Parathyroid adenoma (tissue), 2 donors: Measurements from ENCODE around the gene LCE6A.

Experiments
- H2AFZ ChIP-seq: fragments of 300-600 bp; sonication (generic); one replicate; pipeline ENCODE4 v1.7.0; 2017; ENCODE audit warnings: antibody characterized with exemption, mild to moderate bottlenecking
- H3K27ac ChIP-seq: fragments of 300-600 bp; sonication (generic); one replicate; pipeline ENCODE4 v1.7.0; 2017
- H3K27me3 ChIP-seq: fragments of 300-600 bp; sonication (generic); one replicate; pipeline ENCODE4 v1.7.0; 2017; ENCODE audit warnings: low read length; ENCODE audit not compliant: control insufficient read depth, insufficient read depth
- H3K36me3 ChIP-seq: fragments of 300-600 bp; sonication (generic); one replicate; pipeline ENCODE4 v1.7.0; 2017; ENCODE audit warnings: low read length; ENCODE audit not compliant: control insufficient read depth, insufficient read depth
- H3K4me1 ChIP-seq: fragments of 300-600 bp; sonication (generic); one replicate; pipeline ENCODE4 v1.7.0; 2017; ENCODE audit warnings: control low read depth
- H3K4me2 ChIP-seq: fragments of 300-600 bp; sonication (generic); one replicate; pipeline ENCODE4 v1.7.0; 2017; ENCODE audit warnings: low read length
- H3K4me3 ChIP-seq: fragments of 300-600 bp; sonication (generic); one replicate; pipeline ENCODE4 v1.7.0; 2017; ENCODE audit warnings: low read depth, low read length
- H3K79me2 ChIP-seq: fragments of 300-600 bp; sonication (generic); one replicate; pipeline ENCODE4 v1.7.0; 2017; ENCODE audit warnings: control low read depth
- H3K9ac ChIP-seq: fragments of 300-600 bp; sonication (generic); one replicate; pipeline ENCODE4 v1.7.0; 2017; ENCODE audit warnings: mild to moderate bottlenecking
- H3K9me3 ChIP-seq: fragments of 300-600 bp; sonication (generic); one replicate; pipeline ENCODE4 v1.7.0; 2017; ENCODE audit warnings: low read length; ENCODE audit not compliant: control insufficient read depth
- CTCF ChIP-seq: fragments of 300-600 bp; sonication (generic); IDR thresholded peaks from one replicate; pipeline ENCODE4 v1.7.0; 2017; ENCODE audit warnings: antibody characterized with exemption, mild to moderate bottlenecking
- donor health status: primary hyperparathyroidism.

Gene LCE6A

GRCh38 chr1:152842556-152842955 is at the start of gene LCE6A:
LCE6A (plus strand) TSS chr1:152842856; CDS start chr1:152843521, 665 bp downstream.
- H2AFZ ChIP-seq = no peak within 1 kb of the TSS
- TF ChIP-seq CTCF = no peak
- H3K4me1 ChIP-seq = no peaks in the 10 kb centered on the region
- no peak within 1 kb of the TSS for H3K4me3 ChIP-seq
- H3K4me2 ChIP-seq = no peak within 1 kb of the TSS
- no peaks in the 10 kb centered on the region for H3K9me3 ChIP-seq
- no peaks in the 10 kb centered on the region for H3K36me3 ChIP-seq
- no peaks in the 10 kb centered on the region for H3K27me3 ChIP-seq
- no peak within 1 kb of the TSS for H3K9ac ChIP-seq
- H3K79me2 ChIP-seq = no peaks in the 10 kb centered on the region
- H3K27ac ChIP-seq = no peak within 1 kb of the TSS

GRCh38 chr1:152795686-152796085 is 47.0 kb upstream of the LCE6A start:
- Histone ChIP-seq H3K9ac (no peak overlapping the region), H3K27ac (no peak overlapping the region), H3K27me3 (no peaks in the 10 kb centered on the region), H3K4me1 (no peaks in the 10 kb centered on the region), H3K79me2 (no peaks in the 10 kb centered on the region), H2AFZ (no peak overlapping the region), H3K4me3 (no peak overlapping the region), H3K9me3 (no peaks in the 10 kb centered on the region), H3K4me2 (no peak overlapping the region), H3K36me3 (no peaks in the 10 kb centered on the region)
- no peak for TF ChIP-seq CTCF

GRCh38 chr1:152796421-152796820 is 46.2 kb upstream of the LCE6A start, which contains the start of gene LCE1D:
LCE1D (plus strand) TSS chr1:152796721; CDS start chr1:152797795, 1,074 bp downstream.
- H3K9me3 ChIP-seq = no peaks in the 10 kb centered on the region

GRCh38 chr1:152801333-152801732 is 41.3 kb upstream of the LCE6A start:
- TF ChIP-seq CTCF = no peak
- Histone ChIP-seq H3K27ac (no peak overlapping the region), H3K9ac (no peak overlapping the region), H3K79me2 (no peaks in the 10 kb centered on the region), H3K4me2 (no peak overlapping the region), H3K27me3 (no peaks in the 10 kb centered on the region), H3K36me3 (no peaks in the 10 kb centered on the region), H2AFZ (no peak overlapping the region), H3K4me1 (no peaks in the 10 kb centered on the region), H3K4me3 (no peak overlapping the region), H3K9me3 (no peaks in the 10 kb centered on the region)

More at GRCh38 chr1:152796421-152796820, 46.2 kb upstream of the LCE6A start, which contains the start of gene LCE1D:
- Histone ChIP-seq H2AFZ (no peak within 1 kb of the TSS), H3K27ac (no peak within 1 kb of the TSS), H3K79me2 (no peaks in the 10 kb centered on the region), H3K27me3 (no peaks in the 10 kb centered on the region), H3K4me2 (no peak within 1 kb of the TSS), H3K9ac (no peak within 1 kb of the TSS), H3K4me3 (no peak within 1 kb of the TSS), H3K4me1 (no peaks in the 10 kb centered on the region), H3K36me3 (no peaks in the 10 kb centered on the region)
- no peak for TF ChIP-seq CTCF

GRCh38 chr1:152806576-152806975 is 36.1 kb upstream of the LCE6A start, which contains the start of gene LCE1C:
LCE1C (minus strand) TSS chr1:152806651; CDS start chr1:152805478, 1,173 bp downstream.
- Histone ChIP-seq H2AFZ (no peak within 1 kb of the TSS), H3K27ac (no peak within 1 kb of the TSS), H3K4me3 (no peak within 1 kb of the TSS), H3K4me2 (no peak within 1 kb of the TSS), H3K4me1 (no peaks in the 10 kb centered on the region), H3K9ac (no peak within 1 kb of the TSS), H3K27me3 (no peaks in the 10 kb centered on the region), H3K9me3 (no peaks in the 10 kb centered on the region), H3K79me2 (no peaks in the 10 kb centered on the region), H3K36me3 (no peaks in the 10 kb centered on the region)
- TF ChIP-seq CTCF = no peak
